MM.1S (cell line): ENCODE results near the gene ALPL.

Experiments
- DNase-seq: peaks from one replicate; pipeline ENCODE4 v3.0.0-alpha.2; 2015
- H2AFZ ChIP-seq: fragments of 300-600 bp; sonication (generic); 2 replicates; pipeline ENCODE4 v1.6.0; 2016; ENCODE audit warnings: antibody characterized with exemption, low read length
- H3F3A ChIP-seq: fragments of 300-600 bp; sonication (generic); 2 replicates; pipeline ENCODE4 v1.6.1; 2016; ENCODE audit warnings: mild to moderate bottlenecking, antibody characterized with exemption, low read length, moderate library complexity, mixed read lengths; ENCODE audit not compliant: insufficient read depth
- H3K27ac ChIP-seq: fragments of 300-600 bp; sonication (generic); 2 replicates; pipeline ENCODE4 v1.5.1; 2016; ENCODE audit warnings: mild to moderate bottlenecking, low read length
- H3K27me3 ChIP-seq: fragments of 300-600 bp; sonication (generic); replicated peaks from 2 replicates; pipeline ENCODE4 v1.6.0; 2016; ENCODE audit warnings: low read length; ENCODE audit not compliant: insufficient read depth
- H3K36me3 ChIP-seq: fragments of 300-600 bp; sonication (generic); replicated peaks from 2 replicates; pipeline ENCODE4 v1.6.1; 2016; ENCODE audit warnings: mild to moderate bottlenecking, low read length, mixed read lengths; ENCODE audit not compliant: insufficient read depth
- H3K4me1 ChIP-seq: fragments of 300-600 bp; sonication (generic); 2 replicates; pipeline ENCODE4 v1.6.1; 2016; ENCODE audit warnings: low read length, mixed read lengths
- H3K4me2 ChIP-seq: fragments of 300-600 bp; sonication (generic); 2 replicates; pipeline ENCODE4 v1.6.0; 2016; ENCODE audit warnings: low read depth, low read length
- H3K4me3 ChIP-seq: fragments of 300-600 bp; sonication (generic); 2 replicates; pipeline ENCODE4 v1.5.1; 2016; ENCODE audit warnings: low read length, mixed read lengths
- H3K79me2 ChIP-seq: fragments of 300-600 bp; sonication (generic); 2 replicates; pipeline ENCODE4 v1.6.1; 2016; ENCODE audit warnings: mixed run types, low read length, mixed read lengths
- H3K9ac ChIP-seq: fragments of 300-600 bp; sonication (generic); 2 replicates; pipeline ENCODE4 v1.6.1; 2016; ENCODE audit warnings: low read length, mixed read lengths
- H3K9me2 ChIP-seq: fragments of 300-600 bp; sonication (generic); replicated peaks from 2 replicates; pipeline ENCODE4 v1.6.1; 2016; ENCODE audit warnings: mild to moderate bottlenecking, low read length, mixed read lengths; ENCODE audit not compliant: insufficient read depth
- H3K9me3 ChIP-seq: fragments of 300-600 bp; sonication (generic); replicated peaks from 2 replicates; pipeline ENCODE4 v1.6.1; 2016; ENCODE audit warnings: mild to moderate bottlenecking, low read length, mixed read lengths; ENCODE audit not compliant: insufficient read depth
- H4K20me1 ChIP-seq: fragments of 300-600 bp; sonication (generic); 2 replicates; pipeline ENCODE4 v1.6.1; 2016; ENCODE audit warnings: mild to moderate bottlenecking, low read length, moderate library complexity, mixed read lengths; ENCODE audit not compliant: insufficient read depth
- CTCF ChIP-seq: fragments of 300-600 bp; sonication (generic); IDR thresholded peaks from 2 replicates; pipeline ENCODE4 v1.5.1; 2016; ENCODE audit warnings: antibody characterized with exemption, low read length, mixed read lengths
- EZH2 ChIP-seq: fragments of 300-600 bp; sonication (generic); optimal IDR thresholded peaks from 2 replicates; pipeline ENCODE3; 2017; ENCODE audit warnings: low read depth, mild to moderate bottlenecking, antibody characterized with exemption, low read length, mixed read lengths
- EZH2phosphoT487 ChIP-seq: fragments of 300-600 bp; sonication (generic); IDR thresholded peaks from 2 replicates; pipeline ENCODE4 v1.6.1; 2018; ENCODE audit warnings: antibody characterized with exemption, low read length

Gene ALPL

GRCh38 chr1:21621051-21621450 is 111.8 kb downstream of the ALPL start:
- Histone ChIP-seq H4K20me1 (no peaks in the 10 kb centered on the region), H3K79me2 (no peaks in the 10 kb centered on the region), H3K36me3 (no peaks in the 10 kb centered on the region), H3K4me1 (0 out of 2 replicates have a peak, but pooled peaks cover 4% of the 10 kb centered on the region), H3K27me3 (peaks cover 57% of the 10 kb centered on the region), H3K4me2 (no peak overlapping the region), H3K9ac (no peak overlapping the region), H3K27ac (no peak overlapping the region), H3K4me3 (no peak overlapping the region), H2AFZ (no peak overlapping the region), H3F3A (no peaks in the 10 kb centered on the region), H3K9me3 (no peaks in the 10 kb centered on the region), H3K9me2 (no peaks in the 10 kb centered on the region)
- TF ChIP-seq EZH2phosphoT487: no peak
- TF ChIP-seq CTCF: no peak
- no peak for TF ChIP-seq EZH2
- no peak for DNase-seq

- H3K79me2 ChIP-seq: no peaks in the 10 kb centered on the region
- DNase-seq: no peak
- H3K4me2 ChIP-seq: peak overlapping the region; percentile 18; the same call in 1 of the 2 replicates
- no peaks in the 10 kb centered on the region for H4K20me1 ChIP-seq
- H2AFZ ChIP-seq: no peak overlapping the region
- H3K9me2 ChIP-seq: no peaks in the 10 kb centered on the region
- H3F3A ChIP-seq: no peaks in the 10 kb centered on the region
- 0 out of 2 replicates have a peak, but pooled peaks cover 4% of the 10 kb centered on the region for H3K4me1 ChIP-seq
- H3K27me3 ChIP-seq: peaks cover 63% of the 10 kb centered on the region
- H3K9me3 ChIP-seq: no peaks in the 10 kb centered on the region
- H3K4me3 ChIP-seq: no peak overlapping the region
- no peaks in the 10 kb centered on the region for H3K36me3 ChIP-seq
- no peak overlapping the region for H3K9ac ChIP-seq
- TF ChIP-seq EZH2: no peak
- TF ChIP-seq EZH2phosphoT487: no peak
- no peak for TF ChIP-seq CTCF
- no peak overlapping the region for H3K27ac ChIP-seq
Measured at GRCh38 chr1:21621761-21622436, 112.7 kb downstream of the ALPL start.

- 0 out of 2 replicates have a peak, but pooled peaks cover 4% of the 10 kb centered on the region for H3K4me1 ChIP-seq
- no peaks in the 10 kb centered on the region for H3K9me2 ChIP-seq
- H4K20me1 ChIP-seq: no peaks in the 10 kb centered on the region
- peak; percentile 59 for DNase-seq
- TF ChIP-seq EZH2phosphoT487 (no peak), CTCF (no peak), EZH2 (no peak)
- no peaks in the 10 kb centered on the region for H3F3A ChIP-seq
- no peaks in the 10 kb centered on the region for H3K79me2 ChIP-seq
- peak overlapping the region; percentile 49; the same call in 1 of the 2 replicates for H3K4me3 ChIP-seq
- H3K9me3 ChIP-seq: no peaks in the 10 kb centered on the region
- H3K9ac ChIP-seq: no peak overlapping the region
- peaks cover 71% of the 10 kb centered on the region for H3K27me3 ChIP-seq
- H3K4me2 ChIP-seq: peak overlapping the region; percentile 85
- H2AFZ ChIP-seq: peak overlapping the region; percentile 94
- H3K36me3 ChIP-seq: no peaks in the 10 kb centered on the region
- H3K27ac ChIP-seq: no peak overlapping the region
Measured at GRCh38 chr1:21622466-21623315, 113.5 kb downstream of the ALPL start.
